ENCODE data around the gene PPFIA1.

GRCh38 chr11:70352601-70353000, 82.1 kb downstream of the PPFIA1 start:
- TF ChIP-seq CTCF (IDR thresholded peaks at IDR 0.05) (no peak), POLR2A (IDR thresholded peaks at IDR 0.05) (no peak)

Measured in right lobe of liver (tissue), 4 donors.